Stomach (tissue), 4 donors: ENCODE measurements around the gene REV3L.

Source experiments
- POLR2A ChIP-seq, 4 donors: fragments of 450-650 bp; IDR thresholded peaks; one replicate each; pipeline ENCODE4 v1.6.1; 2016; ENCODE audit warnings: antibody characterized with exemption in 4 of 4, control low read depth in 2 of 4, mild to moderate bottlenecking in 1 of 4, moderate library complexity in 1 of 4
- TF ChIP-seq, protein P1 (sequence below), 7 experiments: fragments of 450-650 bp in 4 of 7; fragments of 200-600 bp in 3 of 7; sonication (generic) in 3 of 7; IDR thresholded peaks; one replicate each; pipeline ENCODE4 v1.5.1; 2016 to 2019; ENCODE audit warnings: antibody characterized with exemption in 7 of 7, control low read depth in 2 of 7, mild to moderate bottlenecking in 1 of 7

DNA sequence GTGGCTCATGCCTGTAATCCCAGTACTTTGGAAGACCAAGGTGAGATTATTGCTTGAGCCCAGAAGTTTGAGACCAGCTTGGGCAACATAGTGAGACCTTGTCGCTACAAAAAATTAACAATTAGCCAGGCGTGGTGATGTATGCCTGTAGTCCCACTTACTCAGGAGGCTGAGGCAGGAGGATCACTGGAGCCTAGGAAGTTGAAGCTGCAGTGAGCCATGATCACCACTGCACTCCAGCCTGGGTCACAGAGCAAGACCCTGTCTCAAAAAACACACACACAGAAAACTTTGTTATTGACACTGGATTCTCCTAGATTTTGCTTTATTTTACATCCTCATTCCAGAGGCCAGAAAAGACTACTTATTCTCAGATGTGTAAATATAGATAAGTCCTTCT, 9.5 kb upstream of the REV3L start:
- TF ChIP-seq, protein P1, sequence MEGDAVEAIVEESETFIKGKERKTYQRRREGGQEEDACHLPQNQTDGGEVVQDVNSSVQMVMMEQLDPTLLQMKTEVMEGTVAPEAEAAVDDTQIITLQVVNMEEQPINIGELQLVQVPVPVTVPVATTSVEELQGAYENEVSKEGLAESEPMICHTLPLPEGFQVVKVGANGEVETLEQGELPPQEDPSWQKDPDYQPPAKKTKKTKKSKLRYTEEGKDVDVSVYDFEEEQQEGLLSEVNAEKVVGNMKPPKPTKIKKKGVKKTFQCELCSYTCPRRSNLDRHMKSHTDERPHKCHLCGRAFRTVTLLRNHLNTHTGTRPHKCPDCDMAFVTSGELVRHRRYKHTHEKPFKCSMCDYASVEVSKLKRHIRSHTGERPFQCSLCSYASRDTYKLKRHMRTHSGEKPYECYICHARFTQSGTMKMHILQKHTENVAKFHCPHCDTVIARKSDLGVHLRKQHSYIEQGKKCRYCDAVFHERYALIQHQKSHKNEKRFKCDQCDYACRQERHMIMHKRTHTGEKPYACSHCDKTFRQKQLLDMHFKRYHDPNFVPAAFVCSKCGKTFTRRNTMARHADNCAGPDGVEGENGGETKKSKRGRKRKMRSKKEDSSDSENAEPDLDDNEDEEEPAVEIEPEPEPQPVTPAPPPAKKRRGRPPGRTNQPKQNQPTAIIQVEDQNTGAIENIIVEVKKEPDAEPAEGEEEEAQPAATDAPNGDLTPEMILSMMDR (IDR thresholded peaks at IDR 0.05): no peak
- no peak for TF ChIP-seq POLR2A (IDR thresholded peaks at IDR 0.05)
